Osteocyte (in vitro differentiated cells): Measurements from ENCODE around the gene GMPPB. TPM values are rescaled to one million over a fixed set of nuclear protein-coding genes. Genes with fewer than 3 reads are reported as not detected.

Source experiments
- DNase-seq: peaks from one replicate; pipeline ENCODE4 v3.0.0; 2021; ENCODE audit warnings: mixed read lengths; ENCODE audit not compliant: unreplicated experiment; ENCODE audit errors: extremely low spot score
- H3K27ac Mint-ChIP-seq: one replicate; pipeline ENCODE4 v1.8.0; 2021; ENCODE audit warnings: mild to moderate bottlenecking, mixed read lengths; ENCODE audit not compliant: unreplicated experiment
- H3K27me3 Mint-ChIP-seq: one replicate; pipeline ENCODE4 v1.8.0; 2021; ENCODE audit warnings: mixed read lengths; ENCODE audit not compliant: unreplicated experiment
- H3K36me3 Mint-ChIP-seq: one replicate; pipeline ENCODE4 v1.8.0; 2021; ENCODE audit warnings: mixed read lengths; ENCODE audit not compliant: unreplicated experiment
- H3K4me1 Mint-ChIP-seq: one replicate; pipeline ENCODE4 v1.8.0; 2021; ENCODE audit warnings: mixed read lengths; ENCODE audit not compliant: unreplicated experiment
- H3K4me3 Mint-ChIP-seq: one replicate; pipeline ENCODE4 v1.8.0; 2021; ENCODE audit warnings: mild to moderate bottlenecking, moderate library complexity, mixed read lengths; ENCODE audit not compliant: unreplicated experiment
- H3K9me3 Mint-ChIP-seq: one replicate; pipeline ENCODE4 v1.8.0; 2021; ENCODE audit warnings: mixed read lengths; ENCODE audit not compliant: unreplicated experiment
- total RNA-seq: library from RNA; stranded (reverse); gene quantifications from 2 replicates; pipeline ENCODE4 v1.2.1, GENCODE V29; 2021
- TF ChIP-seq, protein P1 (sequence below): fragments of 200-600 bp; sonication (generic); IDR thresholded peaks from 2 replicates; pipeline ENCODE4 v1.5.0; 2021; ENCODE audit warnings: antibody characterized with exemption, mild to moderate bottlenecking, moderate library complexity

GMPPB gene
- total RNA-seq, 1 donor from 2014 or later, result 27.5 TPM

DNA sequence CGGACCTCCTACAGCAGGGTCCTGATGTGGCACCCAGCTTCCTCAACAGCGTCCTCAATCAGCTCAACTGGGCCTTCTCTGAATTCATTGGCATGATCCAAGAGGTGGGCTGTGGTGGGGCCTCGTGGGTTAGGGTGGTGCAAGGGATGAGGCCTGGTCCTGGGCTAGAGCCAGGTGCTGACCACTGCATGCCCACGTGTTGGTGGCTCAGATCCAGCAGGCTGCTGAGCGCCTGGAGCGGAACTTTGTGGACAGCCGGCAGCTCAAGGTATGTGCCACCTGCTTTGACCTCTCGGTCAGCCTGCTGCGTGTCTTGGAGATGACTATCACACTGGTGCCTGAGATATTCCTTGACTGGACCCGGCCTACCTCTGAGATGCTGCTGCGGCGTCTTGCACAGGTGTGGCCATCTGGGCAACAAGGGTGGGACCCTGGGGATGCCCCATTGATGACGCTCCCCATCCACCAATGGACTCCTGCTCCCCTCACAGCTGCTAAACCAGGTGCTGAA lies 8.1 kb downstream of the GMPPB start:
- H3K36me3 Mint-ChIP-seq, result no peaks in the 10 kb centered on the region
- TF ChIP-seq, protein P1, sequence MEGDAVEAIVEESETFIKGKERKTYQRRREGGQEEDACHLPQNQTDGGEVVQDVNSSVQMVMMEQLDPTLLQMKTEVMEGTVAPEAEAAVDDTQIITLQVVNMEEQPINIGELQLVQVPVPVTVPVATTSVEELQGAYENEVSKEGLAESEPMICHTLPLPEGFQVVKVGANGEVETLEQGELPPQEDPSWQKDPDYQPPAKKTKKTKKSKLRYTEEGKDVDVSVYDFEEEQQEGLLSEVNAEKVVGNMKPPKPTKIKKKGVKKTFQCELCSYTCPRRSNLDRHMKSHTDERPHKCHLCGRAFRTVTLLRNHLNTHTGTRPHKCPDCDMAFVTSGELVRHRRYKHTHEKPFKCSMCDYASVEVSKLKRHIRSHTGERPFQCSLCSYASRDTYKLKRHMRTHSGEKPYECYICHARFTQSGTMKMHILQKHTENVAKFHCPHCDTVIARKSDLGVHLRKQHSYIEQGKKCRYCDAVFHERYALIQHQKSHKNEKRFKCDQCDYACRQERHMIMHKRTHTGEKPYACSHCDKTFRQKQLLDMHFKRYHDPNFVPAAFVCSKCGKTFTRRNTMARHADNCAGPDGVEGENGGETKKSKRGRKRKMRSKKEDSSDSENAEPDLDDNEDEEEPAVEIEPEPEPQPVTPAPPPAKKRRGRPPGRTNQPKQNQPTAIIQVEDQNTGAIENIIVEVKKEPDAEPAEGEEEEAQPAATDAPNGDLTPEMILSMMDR, result no peak
- H3K27me3 Mint-ChIP-seq, result no peaks in the 10 kb centered on the region
- H3K27ac Mint-ChIP-seq, result no peak overlapping the region
- H3K4me1 Mint-ChIP-seq, result peaks cover 15% of the 10 kb centered on the region
- no peak for DNase-seq
- no peak overlapping the region for H3K4me3 Mint-ChIP-seq
- no peaks in the 10 kb centered on the region for H3K9me3 Mint-ChIP-seq

GRCh38 chr3:49714728-49715550 lies 8.8 kb downstream of the GMPPB start:
- H3K36me3 Mint-ChIP-seq, result no peaks in the 10 kb centered on the region

DNA sequence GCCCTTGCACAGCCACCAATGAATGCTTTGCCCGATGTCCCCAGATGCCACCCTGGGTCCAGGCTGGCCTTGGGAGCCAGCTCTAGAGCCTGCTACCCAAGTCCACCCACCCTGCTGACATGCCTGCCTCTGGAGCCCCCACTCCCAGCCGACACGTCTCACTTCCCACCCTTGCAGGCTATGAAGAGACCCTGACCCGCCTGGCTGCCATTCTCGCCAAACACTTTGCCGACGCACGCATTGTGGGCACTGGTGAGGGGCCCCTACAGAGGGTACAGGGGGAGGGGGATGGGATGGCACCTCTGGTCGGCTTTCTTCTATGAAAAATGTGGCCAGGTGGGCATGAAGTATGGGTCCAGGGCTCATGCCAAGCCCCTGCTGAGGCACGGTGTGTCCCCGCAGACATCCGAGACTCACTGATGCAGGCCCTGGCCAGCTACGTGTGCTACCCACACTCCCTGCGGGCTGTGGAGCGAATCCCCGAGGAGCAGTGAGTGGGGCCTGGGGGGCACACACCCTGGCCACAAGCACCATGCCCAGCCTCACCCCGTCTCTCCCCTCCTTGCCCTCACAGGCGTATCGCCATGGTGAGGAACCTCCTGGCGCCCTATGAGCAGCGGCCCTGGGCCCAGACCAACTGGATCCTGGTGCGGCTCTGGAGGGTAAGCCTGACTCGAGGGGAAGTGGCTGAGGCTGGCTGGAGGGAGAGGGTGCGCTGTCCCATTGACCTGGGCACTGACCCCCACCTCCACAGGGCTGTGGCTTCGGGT lies 10.2 kb downstream of the GMPPB start:
- Mint-ChIP-seq H3K9me3 (no peaks in the 10 kb centered on the region), H3K36me3 (peaks cover 3% of the 10 kb centered on the region), H3K27me3 (no peaks in the 10 kb centered on the region), H3K27ac (no peak overlapping the region), H3K4me1 (peaks cover 1% of the 10 kb centered on the region), H3K4me3 (no peak overlapping the region)
- no peak for DNase-seq
- TF ChIP-seq, protein P1, result no peak

More at GRCh38 chr3:49714728-49715550, 8.8 kb downstream of the GMPPB start:
- DNase-seq, result no peak
- Mint-ChIP-seq H3K4me3 (no peak overlapping the region), H3K27me3 (no peaks in the 10 kb centered on the region), H3K9me3 (no peaks in the 10 kb centered on the region), H3K4me1 (peaks cover 13% of the 10 kb centered on the region), H3K27ac (no peak overlapping the region)
- TF ChIP-seq, protein P1, result no peak

DNA sequence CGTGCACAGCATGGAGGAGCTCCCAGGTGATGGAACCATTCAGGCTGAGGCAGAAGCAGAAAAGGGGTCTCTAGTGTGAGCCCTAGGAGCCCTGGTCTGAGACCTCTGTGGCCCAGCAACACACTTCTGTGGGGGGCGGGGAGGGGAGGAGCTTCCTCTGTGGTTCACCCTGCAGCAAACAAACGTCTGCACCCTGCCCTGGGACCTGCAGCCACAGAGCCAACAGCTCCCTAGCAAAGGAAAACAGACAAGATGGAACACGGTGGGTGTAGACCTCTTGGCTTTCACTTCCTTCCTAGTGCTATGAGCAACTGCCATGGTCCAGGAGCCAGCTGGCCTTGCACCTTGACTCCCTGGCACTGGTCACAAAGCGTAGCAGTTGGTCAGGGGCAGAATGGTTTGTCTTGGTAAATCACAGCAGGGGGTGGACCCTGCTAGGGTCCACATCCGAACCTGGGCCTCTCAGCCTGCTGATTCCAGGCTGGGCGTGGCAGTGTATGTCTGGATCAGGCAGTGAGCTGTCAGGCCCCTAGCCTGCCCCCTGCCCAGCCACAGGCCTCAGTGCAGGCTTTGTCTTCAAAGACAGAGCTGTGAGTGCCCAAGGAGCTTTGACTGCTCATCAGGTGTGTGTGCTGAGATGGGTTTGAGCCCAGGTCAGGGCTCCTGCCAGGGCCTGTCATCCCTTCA lies 11.0 kb downstream of the GMPPB start:
- TF ChIP-seq, protein P1, result no peak
- Mint-ChIP-seq H3K9me3 (no peaks in the 10 kb centered on the region), H3K4me3 (no peak overlapping the region), H3K36me3 (peaks cover 3% of the 10 kb centered on the region), H3K27ac (no peak overlapping the region), H3K27me3 (no peaks in the 10 kb centered on the region), H3K4me1 (no peaks in the 10 kb centered on the region)
- DNase-seq, result no peak
